Retinal pigment epithelial cell (primary cell): Measurements from ENCODE around the gene COL4A2.

Source experiments
- DNase-seq: peaks from one replicate; pipeline ENCODE4 v3.0.0-alpha.2; 2010; ENCODE audit warnings: low read depth
- H3K4me3 ChIP-seq: 2 replicates; pipeline ENCODE4 v1.5.1; 2011; ENCODE audit warnings: mild to moderate bottlenecking, low read length, control low read depth, moderate library complexity
- CTCF ChIP-seq: conservative IDR thresholded peaks from 2 replicates; pipeline ENCODE4 v1.5.1; 2011; ENCODE audit warnings: low read depth, low read length, control low read depth, inconsistent platforms

Gene COL4A2

GRCh38 chr13:110324026-110324749 is 17.1 kb downstream of the COL4A2 start:
- no peak for DNase-seq

GRCh38 chr13:110326263-110326904 is 19.3 kb downstream of the COL4A2 start:
- no peak overlapping the region for H3K4me3 ChIP-seq
- DNase-seq: no peak
- TF ChIP-seq CTCF: no peak

More at GRCh38 chr13:110324026-110324749, 17.1 kb downstream of the COL4A2 start:
- TF ChIP-seq CTCF: no peak
- no peak overlapping the region for H3K4me3 ChIP-seq

- H3K4me3 ChIP-seq: no peak overlapping the region
- no peak for TF ChIP-seq CTCF
- no peak for DNase-seq
These were observed 20.1 kb downstream of the COL4A2 start for GRCh38 chr13:110327051-110327721.

- no peak for TF ChIP-seq CTCF
- H3K4me3 ChIP-seq: no peak overlapping the region
- DNase-seq: no peak
These were observed 21.5 kb downstream of the COL4A2 start for GRCh38 chr13:110328573-110328972.

GRCh38 chr13:110329258-110329657 is 22.2 kb downstream of the COL4A2 start:
- H3K4me3 ChIP-seq: no peak overlapping the region
- DNase-seq: no peak
- TF ChIP-seq CTCF: no peak

- TF ChIP-seq CTCF: no peak
- H3K4me3 ChIP-seq: no peak overlapping the region
- no peak for DNase-seq
These were observed 22.8 kb downstream of the COL4A2 start for GRCh38 chr13:110329798-110330461.
